Inferior parietal cortex (tissue), 1 donor: ENCODE measurements around the gene COX6B2.

Source experiments
- DNase-seq: peaks from one replicate; pipeline ENCODE4 v3.0.0-alpha.2; 2016; ENCODE audit errors: extremely low spot score

Gene COX6B2

DNA sequence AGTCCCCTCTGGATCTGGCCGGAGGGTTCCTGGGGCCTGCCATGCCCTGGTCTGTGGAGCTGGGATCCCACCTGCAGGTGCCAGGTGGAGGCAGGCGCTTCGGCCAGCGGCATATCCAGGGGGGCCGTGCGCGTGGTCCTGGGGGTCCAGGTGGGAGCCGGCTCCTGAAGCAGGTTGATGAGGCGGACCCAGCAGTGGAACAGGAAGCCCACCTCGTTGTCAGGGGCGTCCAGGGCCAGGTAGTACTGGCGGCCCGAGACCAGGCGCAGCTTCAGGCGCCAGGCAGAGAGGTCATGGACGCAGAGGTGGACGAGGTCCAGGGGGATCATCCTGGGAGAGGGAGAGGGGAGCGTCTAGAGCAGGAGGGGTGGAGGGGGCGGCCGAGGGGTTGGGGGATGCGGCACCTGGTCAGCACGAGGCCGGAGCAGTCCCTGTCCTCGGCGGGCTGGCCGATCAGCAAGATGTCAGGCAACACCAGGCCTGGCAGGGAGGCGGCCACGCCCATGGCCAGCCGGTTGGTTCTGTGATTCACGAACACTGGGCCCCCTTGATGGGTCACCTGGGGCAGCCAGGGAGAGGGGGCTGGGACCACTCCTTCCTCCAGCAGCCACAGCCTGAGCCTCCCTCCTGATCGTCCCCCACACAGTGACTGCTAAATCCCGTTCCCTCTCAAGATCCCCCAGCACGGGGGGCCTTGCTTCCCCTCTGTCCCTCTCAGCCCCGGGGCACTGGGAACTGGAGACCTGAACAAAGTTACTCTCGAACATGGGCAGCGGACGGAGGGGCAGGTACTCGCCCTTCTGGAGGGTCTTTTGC, 7.9 kb upstream of the COX6B2 start:
- no peak for DNase-seq

DNA sequence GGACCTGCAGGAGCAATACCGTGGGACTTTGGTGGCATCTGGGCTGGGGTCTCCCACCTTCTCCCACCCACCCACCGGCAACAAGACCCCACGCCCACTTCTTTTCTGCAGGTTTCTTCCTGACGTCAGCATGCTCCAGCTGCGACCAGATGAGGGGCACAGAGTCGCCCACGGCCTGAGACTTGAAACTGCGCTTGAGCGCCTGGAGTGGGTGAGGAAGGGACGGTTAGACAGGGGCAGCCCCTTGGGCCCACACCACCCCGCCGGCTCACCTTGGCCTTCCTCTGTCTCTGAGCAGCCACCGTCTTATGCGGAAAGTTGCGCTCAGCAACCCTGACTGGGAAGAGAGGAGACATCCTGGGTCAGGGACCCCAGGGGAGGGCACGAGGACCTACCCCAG, 6.4 kb upstream of the COX6B2 start:
- no peak for DNase-seq

DNA sequence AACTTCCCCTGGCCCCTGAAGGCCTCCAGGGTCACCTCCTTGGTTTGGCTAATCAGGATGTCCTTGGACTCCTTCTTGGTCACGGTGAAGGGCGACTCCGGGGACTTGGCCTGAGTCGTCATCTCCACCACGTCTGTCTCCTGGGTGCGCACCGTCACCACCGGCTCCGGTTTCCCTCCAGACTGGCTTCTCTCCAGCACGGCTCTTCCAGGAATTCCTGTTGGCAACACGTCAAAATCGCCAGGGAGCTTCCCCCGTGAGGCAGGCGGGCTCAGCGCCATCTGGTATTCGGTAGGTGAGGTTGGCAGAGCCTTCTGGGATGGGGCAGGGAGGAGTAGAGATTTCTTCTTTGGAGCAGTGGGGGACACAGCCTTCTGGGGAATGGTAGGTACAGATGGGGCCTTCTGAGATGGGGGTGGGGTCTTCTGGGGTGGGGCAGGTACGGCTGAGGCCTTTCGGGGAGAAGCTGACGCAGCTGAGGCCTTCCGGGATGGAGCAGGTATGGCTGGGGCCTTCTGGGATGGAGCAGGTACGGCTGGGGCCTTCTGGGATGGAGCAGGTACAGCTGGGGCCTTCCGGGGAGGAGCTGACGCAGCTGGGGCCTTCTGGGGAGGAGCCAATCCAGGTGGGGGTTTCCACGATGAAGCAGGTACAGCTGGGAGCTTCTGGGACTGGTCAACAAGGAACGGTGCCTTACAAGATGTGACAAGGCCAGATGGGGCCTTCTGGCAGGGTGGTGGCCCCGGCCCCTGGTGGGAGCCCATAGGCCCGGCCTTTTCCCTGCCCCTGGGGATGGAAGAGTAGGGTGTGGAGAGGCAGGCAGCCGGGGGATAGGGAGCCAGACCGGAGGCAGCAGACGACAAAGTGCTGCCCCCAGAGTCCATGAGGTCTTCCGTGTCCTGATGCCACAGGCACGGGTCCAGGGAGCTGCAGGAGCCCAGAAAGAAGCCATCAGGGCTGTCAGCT, 4.7 kb upstream of the COX6B2 start:
- no peak for DNase-seq

DNA sequence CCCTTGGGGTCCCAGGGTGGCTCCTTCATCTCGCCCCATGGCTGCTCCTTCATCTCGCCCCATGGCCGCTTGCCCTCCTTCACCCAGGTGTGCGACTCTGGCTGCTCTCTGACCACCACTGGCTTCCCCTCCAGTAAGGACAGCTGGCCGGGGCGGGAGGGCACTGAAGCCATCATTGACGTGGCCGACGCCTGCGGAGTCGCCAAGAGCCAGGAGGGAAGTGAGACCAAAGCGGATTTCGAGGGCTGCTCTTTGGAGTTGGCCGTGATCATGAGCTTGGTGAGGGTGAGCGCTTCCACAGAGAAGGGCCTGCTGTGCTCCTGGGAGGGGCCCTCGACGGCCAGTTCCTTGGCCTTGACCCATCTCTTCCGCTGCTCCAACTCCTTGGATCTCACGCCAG, 4.0 kb upstream of the COX6B2 start:
- no peak for DNase-seq

DNA sequence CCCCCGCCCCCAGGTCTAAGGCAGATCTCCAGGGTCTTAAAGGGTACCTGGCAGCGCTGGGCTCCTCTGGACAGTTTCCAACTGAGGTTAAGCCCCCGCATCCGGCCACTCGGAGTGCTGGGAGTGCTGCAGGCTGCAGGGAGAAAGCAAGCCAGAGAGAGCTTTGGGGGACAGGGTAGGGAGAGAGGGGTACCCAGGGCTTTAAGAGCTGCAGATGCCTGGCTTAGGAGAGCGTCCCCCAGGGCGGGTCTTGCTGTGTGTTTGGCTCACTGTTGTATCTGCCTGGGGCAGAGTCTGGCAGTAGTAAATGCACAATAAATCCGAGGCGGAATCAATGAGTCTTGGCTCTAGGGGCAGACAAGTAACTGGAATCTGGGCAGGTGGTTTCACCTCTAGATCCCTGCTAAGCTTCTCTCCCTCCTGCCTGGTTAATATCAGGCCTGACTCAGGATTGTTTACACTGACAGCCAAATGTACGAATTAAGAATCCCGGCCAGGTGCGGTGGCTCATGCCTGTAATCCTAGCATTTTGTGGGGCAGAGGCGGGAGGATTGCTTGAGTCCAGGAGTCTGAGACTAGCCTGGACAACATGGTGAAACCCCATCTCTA, 798 bp upstream of the COX6B2 start:
- no peak for DNase-seq

DNA sequence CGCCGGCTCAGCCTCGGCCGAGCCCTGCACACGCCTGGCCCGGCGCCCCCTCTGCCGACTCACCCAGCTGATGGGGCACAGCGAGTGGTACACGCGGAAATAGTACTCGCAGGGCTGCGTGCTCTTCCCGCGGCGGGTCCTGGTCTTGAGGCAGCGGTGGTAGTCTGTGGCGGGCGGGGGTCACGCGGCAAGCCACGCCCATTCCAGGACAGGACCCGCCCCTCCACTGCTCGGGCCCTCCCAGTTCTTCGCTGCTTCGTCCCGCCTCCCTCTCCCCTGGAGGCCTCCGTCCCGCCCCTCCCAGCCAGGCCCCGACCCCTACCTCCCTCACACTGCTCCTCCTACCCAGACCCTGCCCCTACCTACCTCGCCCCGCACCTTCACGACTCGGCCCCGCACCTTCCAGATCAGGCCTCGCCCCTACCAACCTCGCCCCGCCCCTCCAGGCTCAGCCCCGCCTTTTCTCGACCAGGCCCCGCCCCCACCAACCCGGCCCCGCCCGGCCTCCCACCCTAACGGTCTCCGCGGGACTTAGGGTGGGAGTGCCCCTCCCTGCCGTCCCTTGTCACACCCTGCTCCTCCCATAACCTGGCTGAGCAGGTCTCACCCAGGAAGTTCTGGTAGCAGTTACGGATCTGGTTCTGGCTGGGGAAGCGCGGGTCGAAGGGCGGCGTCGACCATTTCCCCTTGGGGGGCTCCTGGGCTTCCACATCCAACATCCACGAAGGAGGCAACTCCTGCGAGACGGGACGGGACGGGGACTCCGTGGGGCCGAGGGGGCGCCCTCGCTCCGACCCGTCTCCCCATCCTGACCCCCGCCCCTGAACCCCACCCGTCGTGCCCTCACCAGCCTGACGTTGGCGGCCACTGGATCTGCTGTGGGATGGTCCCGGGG, 469 bp downstream of the COX6B2 start:
- DNase-seq = no peak

DNA sequence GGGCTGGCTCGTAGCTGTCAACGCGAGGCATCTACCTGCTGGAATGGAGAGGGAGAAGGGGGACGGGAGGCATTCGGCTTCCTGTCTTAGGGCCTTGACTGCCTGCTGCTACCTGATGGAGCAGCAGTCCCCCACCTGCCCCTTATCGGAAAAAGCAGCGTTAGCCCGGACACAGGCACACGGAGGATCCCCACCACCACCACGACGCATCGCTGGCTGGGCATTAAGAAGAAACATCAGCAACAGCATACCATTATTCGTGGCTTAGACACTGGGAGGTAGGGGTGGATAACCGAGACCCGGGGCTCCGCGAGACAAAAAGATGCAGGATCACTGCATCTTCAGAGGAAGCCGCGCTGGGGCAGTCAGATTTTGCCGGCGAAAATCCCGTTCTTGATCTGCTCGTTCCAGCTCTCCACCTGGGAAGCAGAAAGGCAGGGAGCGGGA, 1.1 kb downstream of the COX6B2 start:
- no peak for DNase-seq

DNA sequence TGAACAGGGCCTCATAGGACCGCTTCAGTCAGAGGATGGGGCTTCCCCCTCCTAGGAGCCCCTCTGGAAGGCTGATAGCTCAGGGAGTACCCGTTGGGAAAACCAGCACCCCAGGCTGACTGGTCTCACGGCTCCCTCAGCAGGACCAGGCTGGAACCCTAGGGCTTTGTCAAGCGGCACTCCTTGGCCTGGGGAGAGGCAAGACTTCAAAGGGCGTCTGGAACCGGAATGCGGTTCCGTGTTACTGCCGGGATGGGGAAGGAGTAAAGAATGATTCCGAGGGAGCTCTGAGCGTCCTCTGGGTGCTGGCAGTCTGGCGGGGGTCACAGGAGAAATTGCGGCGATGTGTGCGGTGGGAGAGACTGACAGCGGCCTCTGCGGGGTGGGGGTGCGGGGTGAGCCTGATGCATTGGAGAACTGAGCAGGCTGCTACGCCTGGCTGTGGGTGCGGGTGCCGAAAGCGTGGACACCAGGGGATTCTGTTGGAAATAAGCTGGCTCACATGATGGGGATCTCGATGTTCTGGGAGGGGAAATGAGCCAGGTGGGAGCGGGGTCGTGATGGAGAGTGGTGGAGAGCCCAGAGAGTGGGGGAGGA, 1.9 kb downstream of the COX6B2 start:
- DNase-seq = no peak

DNA sequence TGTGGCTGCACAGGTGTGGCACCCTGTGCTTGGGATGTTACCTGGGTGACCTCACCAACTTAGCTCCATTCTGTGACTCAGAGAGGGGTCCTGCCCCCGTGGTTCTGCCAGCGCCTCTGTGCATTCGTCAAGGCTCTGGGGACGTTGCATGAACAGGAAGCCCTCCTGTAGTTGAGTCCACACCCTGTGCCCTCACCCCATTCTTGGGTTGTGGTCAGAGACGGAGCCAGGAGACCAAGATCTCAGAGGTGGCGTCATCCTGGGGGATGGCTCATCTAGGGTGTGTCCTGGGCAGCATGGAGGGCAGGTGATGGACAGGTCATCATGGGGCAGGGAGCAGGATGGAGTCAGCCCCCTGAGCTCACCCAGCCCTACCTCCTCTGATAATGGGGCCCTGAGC, 2.5 kb downstream of the COX6B2 start:
- DNase-seq = no peak

DNA sequence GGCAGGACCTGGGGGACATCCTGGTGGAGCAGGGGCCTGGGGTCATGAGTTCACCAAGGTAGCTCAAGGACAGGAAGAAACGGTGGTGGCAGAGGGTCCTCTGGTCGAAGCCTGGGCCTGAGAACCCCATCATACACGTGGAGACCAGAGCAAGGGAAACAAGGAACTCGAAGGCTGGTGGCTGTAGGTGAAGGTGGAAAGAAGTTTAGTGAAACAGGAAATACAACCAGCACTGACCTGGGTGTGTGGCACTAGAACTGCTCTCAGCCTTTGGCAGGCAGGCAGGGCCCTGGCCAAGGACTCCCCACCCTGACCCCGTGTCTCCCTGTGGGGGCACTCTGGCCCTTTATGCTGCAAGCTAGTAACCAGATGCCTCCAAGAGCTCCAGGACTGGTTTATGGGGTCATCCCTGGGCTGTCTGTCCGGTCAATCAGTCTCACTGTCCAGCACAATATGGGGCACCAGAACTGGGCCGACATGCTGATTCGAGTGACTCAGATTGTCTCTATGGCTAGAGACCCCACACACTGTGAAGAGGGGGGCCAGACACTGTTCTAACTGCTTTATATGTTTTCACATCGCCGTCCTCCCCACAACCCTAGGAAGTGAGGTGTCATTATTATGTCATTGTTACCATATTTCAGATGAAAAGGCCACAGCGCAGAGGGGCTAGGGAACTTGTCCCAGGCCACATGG, 3.8 kb downstream of the COX6B2 start:
- no peak for DNase-seq

DNA sequence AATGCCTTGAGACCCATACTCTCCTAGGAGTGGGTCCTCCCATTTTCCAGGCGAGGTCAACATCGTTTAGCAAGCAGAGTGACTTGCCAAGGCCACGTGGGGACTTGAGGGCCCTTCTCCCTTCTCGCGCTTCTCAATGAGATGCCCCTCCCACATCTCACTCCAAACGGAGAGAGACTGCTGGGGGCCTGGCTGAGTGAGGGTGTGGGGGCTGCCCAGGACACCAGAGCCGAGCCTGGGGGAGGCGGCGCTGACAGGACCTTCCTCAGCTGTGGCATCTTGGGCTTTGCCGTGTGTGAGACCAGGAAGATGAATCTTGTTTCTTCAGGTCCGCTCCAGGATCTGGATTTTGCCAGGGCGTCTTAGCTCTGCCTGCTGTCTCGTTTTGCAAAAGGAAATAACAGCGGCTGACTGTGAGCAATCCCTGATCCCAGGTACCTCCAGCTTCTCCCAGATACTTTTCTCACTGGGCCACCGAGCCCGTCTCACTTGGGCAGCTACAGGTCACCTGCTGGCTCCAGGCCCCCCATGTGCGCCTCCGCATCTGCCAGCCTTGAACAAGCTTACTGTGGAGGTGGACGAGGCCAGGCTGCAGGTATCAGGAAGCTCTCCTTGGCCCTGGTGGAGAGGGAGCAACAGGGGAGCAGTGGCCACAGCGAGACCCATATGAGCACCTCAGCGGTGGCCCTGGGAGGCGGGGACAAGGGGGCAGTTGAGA, 6.0 kb downstream of the COX6B2 start:
- no peak for DNase-seq

DNA sequence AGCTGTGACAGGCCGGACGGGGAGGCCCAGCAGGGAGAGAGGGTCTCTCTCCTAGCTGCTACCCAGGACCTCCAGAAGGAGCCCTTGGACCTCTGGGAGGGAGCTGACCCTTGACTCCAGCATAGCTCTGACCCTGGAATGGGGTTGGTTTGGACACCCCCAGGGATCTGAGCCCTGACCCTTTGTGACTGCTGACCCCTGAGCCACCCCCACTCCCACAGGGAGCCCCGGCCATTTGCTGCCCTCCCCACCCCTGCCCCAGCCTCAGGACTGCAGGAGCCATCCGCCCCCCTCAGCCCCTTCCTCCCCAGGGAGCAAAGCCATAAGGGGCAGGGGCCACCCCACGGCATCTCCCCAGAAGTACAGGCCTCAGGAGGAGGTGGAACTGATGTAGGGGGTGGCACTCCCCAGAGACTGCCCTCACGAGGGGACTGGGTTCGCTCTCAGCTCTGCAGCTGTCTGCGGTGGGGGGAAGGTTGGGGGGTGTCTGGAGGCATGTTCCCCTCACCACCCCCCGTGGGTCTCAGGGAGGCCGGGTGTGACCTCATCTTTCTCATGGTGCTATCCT, 7.0 kb downstream of the COX6B2 start:
- no peak for DNase-seq

DNA sequence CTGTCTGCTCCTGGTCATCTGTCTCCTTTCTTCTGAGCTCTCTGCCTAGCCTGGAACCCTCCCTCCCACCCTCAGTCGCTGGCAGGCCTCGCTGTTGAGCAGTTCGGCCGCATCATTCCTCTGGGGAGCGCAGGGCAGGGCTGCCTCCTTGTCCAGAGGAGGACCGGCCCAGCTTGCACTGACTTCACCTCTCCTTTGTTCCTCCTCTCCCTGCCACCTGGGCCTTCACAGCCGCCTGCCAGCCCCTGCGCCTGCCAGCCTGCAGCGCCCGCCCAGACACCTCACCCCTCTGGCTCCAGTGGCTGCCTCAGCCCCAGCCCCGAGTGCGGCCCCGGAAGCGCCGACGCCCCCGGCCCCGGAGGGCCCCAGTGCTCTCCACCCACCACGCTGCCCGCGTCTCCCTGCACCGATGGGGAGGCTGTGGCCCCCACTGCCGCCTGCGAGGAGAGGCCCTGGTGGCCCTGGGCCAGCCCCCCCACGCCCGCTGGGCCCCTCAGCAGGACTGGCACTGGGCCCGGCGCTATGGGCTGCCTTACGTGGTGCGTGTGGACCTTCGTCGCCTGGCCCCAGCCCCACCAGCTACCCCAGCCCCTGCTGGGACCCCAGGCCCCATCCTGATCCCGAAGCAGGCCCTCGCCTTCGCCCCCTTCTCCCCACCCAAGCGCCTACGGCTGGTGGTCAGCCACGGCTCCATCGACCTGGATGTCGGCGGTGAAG, 7.6 kb downstream of the COX6B2 start:
- DNase-seq = no peak

DNA sequence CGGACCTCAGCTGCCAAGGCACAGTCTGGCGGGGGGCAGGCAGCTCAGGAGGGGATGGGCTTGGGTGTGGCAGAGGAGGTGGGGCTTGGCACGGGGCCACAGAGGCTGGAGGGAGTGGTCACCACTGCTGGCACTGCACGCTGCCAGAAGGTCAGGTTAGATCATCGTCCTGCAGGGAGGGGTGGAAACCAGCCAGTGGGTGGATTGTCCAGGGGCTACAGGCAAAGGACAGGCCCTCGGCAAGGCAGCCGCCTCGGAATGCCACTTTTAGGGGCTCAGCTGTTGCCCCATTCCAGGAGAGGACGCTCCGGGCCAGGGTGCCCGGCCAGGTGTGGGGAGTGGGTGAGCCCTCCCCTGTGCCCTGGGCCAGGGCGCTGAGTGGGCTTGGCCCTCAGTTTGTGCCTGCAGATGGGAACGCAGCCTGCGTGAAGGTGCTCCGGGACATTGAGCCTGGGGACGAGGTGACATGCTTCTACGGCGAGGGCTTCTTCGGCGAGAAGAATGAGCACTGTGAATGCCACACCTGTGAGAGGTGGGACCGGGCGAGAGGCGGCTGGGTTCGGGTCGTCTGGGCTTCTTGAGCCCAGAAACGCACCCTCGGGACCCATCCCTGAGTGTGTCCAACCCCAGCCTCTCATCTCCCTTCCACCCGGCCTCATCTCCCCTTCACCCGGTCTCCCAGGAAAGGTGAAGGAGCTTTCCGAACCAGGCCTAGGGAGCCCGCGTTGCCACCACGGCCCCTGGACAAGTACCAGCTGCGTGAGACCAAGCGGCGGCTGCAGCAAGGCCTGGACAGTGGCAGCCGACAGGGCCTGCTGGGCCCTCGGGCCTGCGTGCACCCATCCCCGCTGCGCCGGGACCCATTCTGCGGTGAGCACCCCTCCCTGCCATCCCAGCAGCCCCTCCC, 8.4 kb downstream of the COX6B2 start:
- DNase-seq = no peak

DNA sequence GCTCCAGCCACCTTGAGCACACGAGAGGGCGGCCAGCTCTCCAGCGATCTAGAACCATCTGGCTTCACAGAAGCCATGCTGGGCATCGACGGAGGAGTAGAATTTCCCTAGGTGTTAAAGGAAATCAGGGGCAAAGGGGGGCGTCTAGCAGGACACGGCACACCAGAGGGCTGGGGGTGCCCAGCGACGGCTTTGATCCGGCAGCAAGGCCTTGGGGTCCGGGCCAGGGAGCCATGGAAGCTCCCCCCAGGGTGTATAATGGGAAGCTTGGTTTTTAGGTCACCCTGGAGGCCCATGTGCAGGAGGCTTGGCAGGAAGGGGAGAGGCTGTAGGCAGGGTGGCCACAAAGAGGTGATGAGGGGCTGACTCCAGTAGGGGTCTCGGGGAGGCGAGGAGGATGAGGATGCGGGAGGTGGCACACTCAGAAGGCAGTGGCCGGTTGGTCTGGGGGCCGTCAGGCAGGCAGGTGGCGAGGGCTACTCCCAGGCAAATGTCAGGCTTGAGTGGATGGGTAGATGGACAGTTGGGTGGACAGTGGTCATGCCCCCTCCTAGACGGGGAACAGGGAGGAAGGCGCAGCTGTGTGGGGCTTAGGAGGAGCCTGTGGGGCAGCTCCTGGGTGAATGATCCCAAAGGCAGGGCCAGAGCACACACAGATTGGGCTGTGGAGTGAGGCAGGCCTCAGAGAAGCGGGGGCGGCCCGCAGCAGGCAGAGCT, 9.3 kb downstream of the COX6B2 start:
- no peak for DNase-seq

DNA sequence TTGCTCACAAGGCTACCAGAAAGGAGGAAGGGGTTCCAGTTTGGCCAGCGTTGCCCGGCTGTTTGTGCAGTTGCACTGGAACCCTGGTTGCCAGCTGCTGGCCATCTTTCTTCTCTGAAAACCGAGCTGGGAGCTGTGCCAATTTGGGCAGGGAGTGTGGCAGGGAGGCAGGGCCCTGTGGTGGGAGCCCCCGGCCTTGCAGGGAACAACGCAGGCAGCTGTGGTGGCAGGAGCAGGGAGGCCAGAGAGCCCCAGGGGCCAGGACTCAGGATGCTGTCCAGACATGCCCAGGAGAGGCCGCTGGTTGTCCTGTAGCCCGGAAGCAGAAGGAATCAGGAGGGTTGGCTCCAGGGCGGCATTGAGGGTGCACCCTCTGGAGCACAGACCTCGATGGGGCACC, 10.1 kb downstream of the COX6B2 start:
- no peak for DNase-seq
